HG03432 (cell line): Measurements from ENCODE around the gene PRF1.
"Not testable (repeated sequence)": the region's sequence is repeated elsewhere in the genome, so short reads cannot be mapped to it uniquely, and the experiment has no call there.

Experiments
- ATAC-seq: cut with Tn5 transposase; IDR thresholded peaks from one replicate; pipeline ENCODE4 v1.9.1; 2021; ENCODE audit warnings: mild to moderate bottlenecking, moderate library complexity; ENCODE audit not compliant: unreplicated experiment

PRF1 gene

DNA sequence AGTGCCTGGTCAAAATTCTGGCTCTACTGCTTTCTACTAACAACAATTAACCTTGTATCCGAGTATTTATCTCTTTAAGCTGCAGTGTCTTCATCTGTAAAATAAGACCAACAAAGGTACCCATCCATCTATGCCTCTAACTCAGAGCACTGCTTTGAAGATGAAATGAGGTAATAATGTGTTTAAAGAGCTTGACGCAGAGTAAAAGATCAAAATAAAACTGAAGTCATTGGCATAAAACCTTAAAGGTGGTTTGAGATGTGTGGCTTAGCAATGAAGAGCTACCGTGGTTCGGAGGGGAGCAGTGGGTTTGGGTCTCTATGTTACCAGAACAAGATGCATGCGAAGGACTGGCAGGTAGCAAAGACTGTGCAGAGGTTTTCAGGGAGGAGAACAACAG lies 16.1 kb upstream of the PRF1 start:
- ATAC-seq: no peak

DNA sequence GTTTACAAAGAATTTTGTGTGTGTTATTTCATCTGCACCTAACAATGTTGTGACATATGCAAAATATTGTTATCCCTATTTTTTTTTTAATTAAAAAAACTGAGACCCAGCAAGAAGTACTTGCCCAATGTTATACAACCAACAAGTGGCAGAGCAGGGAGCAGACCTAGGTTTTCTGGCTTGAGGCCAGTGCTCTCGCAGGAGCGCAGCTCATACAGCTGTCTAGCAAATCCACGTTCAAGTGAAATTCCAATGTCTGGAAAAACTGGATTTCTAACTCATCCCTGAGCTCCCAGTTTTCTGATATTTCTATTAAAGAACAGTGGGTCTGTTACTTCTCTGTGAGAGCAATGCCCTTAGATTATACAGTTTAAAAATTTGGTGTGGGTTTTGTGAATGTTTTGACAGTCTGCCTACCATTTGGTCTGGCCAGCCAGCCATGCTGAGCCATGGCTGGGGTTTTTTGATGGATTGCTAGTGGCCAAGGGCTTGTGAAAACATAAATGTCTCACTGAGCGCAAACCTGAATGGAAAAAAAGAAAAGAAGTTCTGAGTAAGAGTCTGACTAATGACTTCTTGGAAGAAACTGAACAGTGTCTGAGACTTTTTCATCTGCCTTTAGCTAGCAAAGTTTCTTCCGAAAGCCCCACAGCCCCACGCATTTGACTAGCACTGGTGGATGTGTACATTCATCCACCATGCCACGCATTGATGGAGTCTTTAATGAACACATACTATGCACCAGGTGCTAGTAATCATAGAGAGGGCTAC lies 15.4 kb upstream of the PRF1 start:
- ATAC-seq: no peak

DNA sequence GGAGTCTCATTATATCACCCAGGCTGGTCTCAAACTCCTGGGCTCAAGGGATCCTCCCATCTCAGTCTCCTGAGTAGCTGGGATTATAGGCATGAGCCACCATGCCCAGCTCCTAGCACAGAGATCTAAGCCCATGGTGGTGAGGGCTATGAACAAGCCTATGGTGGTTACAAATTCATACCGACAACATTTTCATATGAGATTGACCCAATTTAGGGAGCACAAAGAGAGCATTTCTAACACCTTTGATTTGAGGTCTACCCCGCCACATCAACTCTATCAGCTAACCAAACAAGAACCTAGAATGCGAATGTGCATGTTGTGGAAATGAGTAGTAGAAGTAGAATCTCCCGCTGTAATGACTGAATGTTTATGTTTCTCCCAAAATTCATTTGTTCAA lies 14.2 kb upstream of the PRF1 start:
- ATAC-seq: no peak

DNA sequence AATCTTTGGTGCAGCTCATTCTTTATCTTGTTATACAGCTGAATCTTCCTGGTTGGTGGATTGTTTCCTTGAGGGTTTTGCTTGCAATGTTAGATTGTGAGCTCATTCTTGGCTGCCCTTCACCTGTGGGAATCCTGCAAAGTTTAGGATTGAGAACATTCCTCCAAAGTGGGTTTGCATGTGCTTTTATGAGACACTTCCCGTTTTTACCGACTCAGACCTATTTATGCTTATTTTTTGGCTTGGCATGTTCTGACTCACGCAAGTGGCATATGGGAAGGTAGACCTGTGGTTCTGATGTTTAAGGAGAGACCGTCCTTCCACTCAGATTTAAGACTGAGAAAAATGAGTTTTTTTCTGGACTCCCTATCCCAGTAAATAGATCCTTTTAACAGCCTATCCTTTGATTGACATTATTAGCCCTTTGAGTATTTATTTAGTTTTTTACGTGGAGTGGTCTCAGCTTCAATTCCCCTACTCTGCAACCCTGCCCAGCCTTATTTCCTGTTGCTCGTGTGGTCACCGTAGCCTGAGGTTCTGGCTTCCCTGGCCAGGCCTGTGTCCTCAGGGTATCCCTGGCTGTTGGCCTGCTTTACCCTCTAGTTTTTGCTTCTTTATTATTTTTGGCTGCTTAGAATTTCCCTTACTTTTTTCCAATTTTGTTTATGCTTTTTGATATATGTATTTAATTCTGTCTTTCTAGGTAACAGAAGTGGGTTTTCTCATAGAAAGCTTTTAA lies 13.4 kb upstream of the PRF1 start:
- ATAC-seq: no peak

DNA sequence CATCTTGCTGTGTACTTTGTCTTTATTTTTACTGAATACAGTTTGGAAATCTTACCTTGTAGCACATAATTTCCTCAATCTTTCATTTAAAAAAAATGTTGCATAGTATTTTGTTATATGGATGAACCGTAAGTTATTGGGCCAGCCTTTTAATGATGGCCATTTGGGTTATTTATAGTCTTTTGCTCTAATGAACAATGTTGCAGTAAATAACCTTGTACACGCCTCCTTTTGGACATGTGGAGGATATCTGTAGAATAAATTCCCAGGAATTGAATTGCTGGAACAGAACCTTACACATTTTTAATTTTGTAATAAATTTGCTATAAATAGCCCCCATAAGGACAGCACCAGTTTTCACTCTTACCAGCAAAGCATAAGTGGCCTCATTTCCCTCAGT lies 12.7 kb upstream of the PRF1 start:
- no peak for ATAC-seq

DNA sequence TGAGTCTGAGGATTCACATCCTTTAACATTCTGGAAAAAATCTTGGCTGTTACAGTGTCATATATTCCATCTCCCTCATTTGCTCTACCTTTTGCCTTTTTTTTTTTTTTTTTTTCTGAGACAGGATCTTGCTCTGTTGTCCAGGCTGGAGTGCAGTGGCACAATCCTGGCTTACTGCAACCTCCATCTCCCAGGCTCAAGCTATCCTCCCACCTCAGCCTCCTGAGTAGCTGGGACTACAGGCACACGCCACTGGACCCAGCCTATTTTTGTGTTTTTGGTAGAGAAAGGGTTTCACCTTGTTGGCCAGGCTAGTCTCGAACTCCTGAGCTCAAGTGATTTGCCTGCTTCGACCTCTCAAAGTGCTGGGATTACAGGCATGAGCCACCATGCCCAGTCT lies 11.8 kb upstream of the PRF1 start:
- not testable (repeated sequence) for ATAC-seq

DNA sequence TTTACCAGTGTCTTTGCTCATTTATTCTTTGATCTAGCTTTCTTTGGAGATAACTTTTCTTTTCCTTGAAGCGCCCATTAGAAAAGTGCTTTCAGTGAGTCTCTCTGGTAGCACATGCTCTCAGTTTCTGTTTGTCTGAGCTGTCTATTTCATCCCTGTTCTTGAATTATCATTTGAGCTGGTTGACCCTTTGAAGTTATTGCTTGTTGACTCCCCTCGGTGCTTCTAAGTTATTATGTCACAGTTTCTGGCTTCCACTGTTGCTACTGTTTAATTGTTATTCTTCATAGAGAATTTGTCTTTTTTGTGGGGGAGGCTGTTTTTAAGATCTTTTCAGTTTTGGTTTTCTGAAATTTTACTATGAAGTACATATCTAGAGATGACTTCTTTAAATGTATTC lies 11.4 kb upstream of the PRF1 start:
- no peak for ATAC-seq

DNA sequence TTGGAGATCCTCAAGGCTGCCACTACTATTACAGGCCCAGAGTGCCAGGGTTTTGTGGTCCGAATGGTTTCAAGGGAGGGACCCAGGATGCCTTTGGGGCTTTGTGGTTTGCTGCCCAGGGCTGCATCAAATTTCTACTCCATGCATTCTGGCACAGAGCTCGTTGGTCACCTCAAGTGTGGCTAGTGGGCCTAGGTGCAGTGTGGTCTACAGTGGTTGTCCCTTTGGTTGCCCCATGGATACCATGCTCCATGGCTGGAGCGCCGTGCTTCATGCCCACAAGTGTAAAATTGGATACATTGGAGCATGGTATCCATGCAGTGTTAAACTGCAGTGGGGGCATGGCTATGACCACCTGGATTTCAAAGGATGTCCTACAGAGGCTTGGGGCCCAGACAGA lies 5.4 kb upstream of the PRF1 start:
- ATAC-seq: no peak

DNA sequence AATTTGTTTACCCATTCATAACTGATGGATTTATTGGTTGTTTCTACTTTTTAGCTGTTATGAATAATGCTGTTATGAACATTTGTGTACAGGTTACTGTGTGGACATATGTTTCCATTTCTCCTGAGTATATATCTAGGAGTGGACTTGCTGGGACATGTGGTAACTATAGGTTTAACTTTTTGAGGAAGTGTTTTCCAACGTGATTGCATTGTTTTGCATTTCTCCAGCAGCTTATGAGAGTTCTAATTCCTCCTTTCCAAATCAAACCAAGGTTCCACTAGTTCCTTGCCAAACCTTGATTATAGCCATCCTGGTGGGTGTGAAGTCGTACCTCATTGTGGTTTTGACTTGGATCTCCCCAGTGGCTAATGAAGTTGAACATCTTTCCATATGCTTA lies 2.6 kb upstream of the PRF1 start:
- no peak for ATAC-seq

DNA sequence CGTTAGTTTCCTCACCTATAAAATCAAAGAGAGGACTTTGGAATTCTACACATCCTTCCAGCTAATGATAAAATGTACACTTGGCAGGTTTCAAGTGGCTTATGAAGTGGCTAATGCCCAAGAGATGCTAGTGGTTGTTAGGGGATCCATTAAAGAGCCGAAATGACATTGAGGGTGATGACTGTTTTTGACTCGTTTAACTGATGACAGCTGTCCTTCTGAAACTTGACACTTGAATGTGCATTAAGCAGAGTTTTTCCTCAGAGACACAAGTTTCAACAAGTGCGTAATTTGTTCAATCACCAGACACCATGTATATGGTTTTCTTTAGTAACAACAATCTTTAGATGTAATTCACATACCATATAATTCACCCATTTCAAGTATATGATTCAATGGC lies 1.6 kb upstream of the PRF1 start:
- ATAC-seq: no peak

DNA sequence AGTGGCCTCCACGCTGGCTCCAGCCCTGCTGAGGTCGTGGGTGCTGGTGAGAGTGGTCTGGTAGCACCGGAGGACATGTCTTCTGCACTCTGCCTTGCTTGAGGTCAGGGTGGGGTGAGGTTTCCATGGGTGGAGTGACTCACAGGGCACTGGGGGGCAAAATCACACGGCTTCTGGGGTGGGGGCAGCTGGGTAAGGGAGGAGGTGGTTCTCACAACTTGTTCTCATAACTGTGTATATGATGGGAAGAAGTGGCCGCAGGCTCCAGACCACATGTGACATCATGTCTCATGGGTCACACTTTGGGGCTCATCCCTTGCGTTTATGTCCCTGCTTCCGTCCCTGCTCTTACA lies 884 bp upstream of the PRF1 start:
- ATAC-seq: no peak

DNA sequence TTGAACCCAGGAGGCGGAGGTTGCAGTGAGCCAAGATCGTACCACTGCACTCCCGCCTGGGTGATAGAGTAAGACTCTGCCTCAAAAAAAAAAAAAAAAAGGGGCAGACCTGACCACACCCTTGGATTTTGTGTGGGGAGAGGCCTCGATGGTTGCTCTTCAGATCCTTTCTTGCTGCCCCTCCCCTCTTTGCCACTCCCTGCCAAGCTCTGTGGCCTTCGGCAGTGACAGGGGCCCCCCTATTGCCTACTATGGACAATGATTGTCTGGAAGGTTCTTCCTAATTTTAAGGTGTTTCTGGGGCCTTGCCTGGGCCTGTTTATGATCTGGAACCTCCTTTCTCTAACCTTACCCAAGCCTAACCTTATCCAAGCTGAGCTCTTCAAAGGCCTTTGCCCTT lies 795 bp downstream of the PRF1 start:
- no peak for ATAC-seq

DNA sequence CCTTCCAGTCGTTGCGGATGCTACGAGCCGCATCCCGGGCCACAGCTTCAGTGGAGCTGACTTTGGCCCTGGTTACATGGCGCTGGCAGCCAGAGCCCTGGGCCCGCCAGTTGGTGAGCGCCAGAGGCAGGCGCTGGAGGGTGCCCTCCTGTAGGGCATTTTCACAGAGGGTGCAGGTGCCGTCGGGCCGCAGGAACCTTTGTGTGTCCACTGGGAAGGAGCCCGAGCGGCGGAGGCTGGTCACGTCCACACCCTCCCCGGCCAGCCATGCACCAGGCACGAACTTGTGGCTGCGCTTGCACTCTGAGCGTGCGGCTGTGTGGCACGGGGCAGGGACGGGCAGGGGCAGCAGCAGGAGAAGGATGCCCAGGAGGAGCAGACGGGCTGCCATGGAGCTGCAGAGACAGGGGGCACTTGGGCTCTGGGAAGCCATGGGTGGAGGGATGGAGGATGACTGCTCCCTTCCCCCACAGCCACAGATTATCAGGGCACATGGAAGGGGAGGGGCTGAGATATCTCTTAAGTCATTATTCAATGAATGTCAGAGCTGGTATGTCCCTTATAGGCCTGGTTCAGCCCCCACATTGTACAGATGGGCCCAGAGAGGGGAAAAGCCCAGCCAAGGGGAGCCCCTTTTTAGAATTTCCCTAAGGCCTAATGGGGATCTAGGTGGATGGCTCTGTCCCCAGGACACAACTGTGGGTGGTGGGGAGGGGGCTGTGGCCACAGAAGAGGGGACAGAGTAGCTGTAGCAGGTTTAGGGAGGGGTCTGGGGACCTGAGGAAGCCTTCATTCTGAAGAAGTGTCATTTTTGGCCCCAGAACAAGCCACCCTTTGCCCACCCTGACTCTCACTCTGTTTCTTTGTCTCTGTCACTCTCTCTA lies 1.8 kb downstream of the PRF1 start:
- no peak for ATAC-seq

DNA sequence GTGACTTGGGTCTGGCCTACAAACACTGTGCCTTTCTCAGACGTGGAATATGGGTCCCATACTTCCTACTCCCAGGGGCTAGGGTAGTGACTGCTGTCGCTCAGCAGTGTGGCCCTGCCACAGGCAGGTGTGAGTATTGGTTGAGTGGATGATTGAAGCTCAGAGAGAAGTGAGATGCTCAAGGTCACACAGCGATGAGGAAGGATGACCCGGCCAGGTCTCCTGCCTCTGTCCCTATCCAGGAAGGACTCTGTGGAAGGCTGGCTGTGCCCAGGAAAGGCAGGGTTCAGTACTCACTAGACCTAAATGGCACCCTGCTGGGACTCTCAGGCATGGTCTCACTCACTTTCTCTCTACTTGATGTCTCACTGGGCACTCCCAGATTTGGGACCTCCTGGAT lies 2.8 kb downstream of the PRF1 start:
- ATAC-seq: no peak

DNA sequence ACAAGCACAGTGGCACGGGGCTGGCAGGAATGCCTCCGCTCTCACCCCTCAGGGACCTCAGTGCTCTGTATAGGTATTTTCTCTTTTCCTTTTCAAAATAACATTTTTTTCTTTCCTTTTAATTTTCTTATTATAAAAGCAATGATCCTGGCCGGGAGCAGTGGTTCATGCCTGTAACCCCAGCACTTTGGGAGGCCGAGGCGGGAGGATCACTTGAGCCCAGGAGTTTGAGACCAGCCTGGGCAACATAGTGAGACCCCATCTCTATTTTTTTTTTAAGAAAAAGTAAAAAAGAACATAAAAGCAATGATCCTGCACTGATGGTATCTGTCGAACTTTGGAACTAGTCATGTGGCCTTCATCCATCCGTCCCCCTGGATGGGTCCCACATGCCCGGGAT lies 3.2 kb downstream of the PRF1 start:
- no peak for ATAC-seq

DNA sequence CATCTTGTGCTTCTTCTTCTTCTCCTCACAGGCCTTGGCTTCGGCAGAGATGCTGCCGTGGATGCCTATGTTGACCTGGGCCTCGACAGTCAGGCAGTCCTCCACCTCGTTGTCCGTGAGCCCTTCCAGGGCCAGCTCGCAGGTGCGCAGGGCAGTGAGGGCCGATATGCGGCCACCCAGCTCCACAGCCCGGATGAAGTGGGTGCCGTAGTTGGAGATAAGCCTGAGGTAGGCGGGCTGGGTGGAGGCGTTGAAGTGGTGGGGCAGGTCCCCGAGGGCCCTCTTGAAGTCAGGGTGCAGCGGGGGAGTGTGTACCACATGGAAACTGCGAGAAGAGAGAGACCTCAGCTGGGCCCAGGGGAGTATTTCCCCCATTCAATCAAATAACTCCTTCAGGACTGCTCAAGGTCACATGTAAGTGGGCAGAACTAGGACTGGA lies 3.7 kb downstream of the PRF1 start:
- ATAC-seq: no peak

DNA sequence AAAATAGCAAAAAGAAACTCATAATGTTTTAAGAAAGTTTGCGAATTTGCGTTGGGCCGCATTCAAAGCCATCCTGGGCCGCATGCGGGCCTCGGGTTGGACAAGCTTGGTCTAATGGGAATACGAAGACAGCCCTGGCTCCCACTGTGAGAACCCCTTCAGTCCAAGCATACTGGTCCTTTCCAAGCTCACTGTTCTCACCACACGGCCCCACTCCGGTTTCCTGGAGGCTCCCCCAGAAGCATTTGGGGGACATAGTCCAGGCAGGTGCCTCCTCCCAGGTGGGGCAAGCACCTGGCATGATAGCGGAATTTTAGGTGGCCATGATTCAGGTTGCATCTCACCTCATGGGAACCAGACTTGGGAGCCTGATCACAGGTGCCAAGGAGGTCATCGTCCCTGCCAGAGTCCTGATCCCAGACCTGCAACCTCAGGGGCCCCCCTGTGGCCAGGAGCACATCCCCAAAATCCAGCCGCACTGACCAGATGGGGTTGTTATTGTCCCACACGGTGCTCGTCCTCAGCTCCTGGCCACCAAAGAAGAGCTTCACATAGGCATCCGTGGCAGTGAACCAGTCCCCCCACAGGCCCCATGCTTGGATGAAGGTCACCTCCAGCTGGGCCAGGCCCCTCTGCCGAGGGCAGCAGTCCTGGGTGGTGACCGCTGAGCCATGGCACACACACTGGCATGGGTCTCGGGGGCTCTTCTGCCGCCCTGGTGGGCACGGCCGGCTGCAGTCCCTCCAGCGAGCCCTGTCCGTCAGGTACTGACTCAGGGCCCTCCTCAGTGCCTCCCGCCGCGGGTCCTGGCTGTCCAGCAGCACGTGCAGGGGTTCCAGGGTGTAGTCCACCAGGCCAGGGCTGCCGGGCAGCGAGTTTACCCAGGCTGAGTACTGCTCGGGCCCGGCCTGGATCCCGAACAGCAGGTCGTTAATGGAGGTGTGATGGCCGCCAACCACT lies 4.4 kb downstream of the PRF1 start:
- ATAC-seq: no peak

DNA sequence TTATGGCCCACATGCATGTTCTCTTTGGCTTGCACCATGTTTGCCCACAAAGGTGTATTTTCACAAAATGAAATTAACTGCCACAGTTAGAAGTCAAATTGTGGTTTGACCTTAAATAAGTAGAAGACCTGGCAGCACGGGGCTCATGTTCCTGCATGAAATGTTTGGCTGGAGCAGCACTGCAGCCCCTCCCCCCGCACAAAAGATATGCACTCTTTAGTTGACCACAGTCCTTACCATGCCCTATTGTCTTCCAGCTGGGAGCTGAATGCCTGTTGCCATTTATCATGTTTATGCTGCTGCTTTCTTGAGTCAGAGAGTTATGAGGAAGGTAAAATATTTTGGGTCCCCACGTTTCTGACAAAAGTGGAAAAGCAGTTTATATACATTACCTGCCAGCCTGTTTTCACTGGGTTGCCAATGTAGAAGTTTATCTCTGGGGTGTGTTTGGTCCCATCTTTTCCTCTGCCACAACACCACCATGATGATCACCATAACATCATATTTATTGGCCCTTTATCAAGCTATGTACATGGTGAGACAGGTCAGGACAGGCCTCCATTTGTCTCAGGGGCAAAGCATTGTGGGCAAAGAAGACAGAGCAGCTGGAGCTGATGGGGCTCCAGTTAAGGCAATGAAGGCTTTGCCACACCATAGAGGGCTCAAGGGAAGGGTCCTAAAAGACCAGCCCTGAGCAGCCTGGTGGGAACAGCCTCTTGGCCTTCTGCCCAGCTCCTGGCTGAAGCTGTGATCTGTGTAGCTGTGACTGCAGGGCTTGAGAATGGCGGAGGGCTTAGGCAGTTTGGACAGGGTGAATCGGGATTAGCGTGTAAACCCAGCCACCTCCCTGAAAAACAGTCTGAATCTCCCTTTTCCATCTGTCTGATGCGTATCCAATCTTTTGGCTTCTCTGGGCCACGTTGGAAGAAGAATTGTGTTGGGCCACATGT lies 5.4 kb downstream of the PRF1 start:
- ATAC-seq: no peak

DNA sequence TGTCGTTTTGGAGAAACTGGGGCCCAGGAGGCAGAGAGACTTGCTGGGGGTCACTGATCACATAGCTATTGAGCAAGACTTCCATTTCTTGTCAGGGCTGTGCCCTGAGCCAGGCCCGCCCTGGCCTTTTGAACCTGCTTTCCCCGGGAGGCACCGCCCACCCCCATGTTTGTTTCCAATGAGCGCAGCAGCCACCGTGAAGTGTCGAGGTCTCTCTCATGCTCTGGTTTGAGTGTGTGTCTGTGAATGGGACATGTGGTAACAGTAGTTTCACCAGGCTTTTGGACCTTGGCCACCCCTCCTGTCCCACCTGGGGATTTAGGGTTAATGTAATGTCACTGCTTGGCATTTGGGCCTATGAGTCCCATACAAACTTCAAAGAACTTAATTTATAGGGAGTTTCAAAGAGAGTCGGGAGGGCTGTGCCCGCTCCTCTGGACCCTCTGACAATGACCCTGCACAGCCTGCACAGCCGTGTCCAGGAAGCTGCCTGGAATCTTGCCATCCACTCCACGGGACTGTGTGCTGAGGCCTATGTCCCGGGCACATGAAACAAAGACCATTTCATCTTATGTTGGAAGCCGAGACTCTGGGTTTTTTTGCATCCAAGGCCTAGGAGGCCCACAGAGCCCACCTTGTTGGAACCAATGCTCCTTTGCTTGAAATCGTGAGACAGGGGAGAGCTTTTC lies 6.3 kb downstream of the PRF1 start:
- ATAC-seq: no peak
